GM23338 (cell line): ENCODE data around the gene CHST10. TPM values are rescaled to one million over a fixed set of nuclear protein-coding genes. Genes with fewer than 3 reads are reported as not detected.

Experiments used
- ATAC-seq: fragments of 200-7000 bp; cut with Tn5 transposase; 3 replicates; pipeline ENCODE4 v1.9.1; 2020
- DNase-seq: peaks from one replicate; pipeline ENCODE4 v3.0.0-alpha.2; 2015; ENCODE audit warnings: low spot score
- H2AFZ ChIP-seq: fragments of 200-600 bp; sonication (generic); 2 replicates; pipeline ENCODE4 v1.8.0; 2016; ENCODE audit warnings: antibody characterized with exemption, mild to moderate bottlenecking, moderate library complexity
- H3F3A ChIP-seq: fragments of 200-600 bp; sonication (generic); replicated peaks from 2 replicates; pipeline ENCODE4 v1.8.0; 2017; ENCODE audit warnings: antibody characterized with exemption, mixed run types, low read depth
- H3K27ac ChIP-seq: fragments of 200-600 bp; sonication (generic); 2 replicates; pipeline ENCODE4 v1.6.1; 2016; ENCODE audit warnings: low read depth
- H3K27me3 ChIP-seq: fragments of 200-600 bp; sonication (generic); 2 replicates; pipeline ENCODE4 v1.8.0; 2016; ENCODE audit warnings: mild to moderate bottlenecking, mixed run types, moderate library complexity; ENCODE audit not compliant: insufficient read depth
- H3K36me3 ChIP-seq: fragments of 200-600 bp; sonication (generic); 2 replicates; pipeline ENCODE4 v1.8.0; 2016; ENCODE audit warnings: mild to moderate bottlenecking; ENCODE audit not compliant: insufficient read depth
- H3K4me1 ChIP-seq: fragments of 200-600 bp; sonication (generic); 2 replicates; pipeline ENCODE4 v1.8.0; 2016; ENCODE audit warnings: mild to moderate bottlenecking, moderate library complexity; ENCODE audit not compliant: insufficient read depth
- H3K4me2 ChIP-seq: fragments of 200-600 bp; sonication (generic); 2 replicates; pipeline ENCODE4 v1.7.1; 2017; ENCODE audit warnings: mixed run types
- H3K4me3 ChIP-seq: fragments of 200-600 bp; sonication (generic); 2 replicates; pipeline ENCODE4 v1.6.1; 2016; ENCODE audit warnings: mixed run types
- H3K79me2 ChIP-seq: fragments of 200-600 bp; sonication (generic); replicated peaks from 2 replicates; pipeline ENCODE4 v1.8.0; 2017; ENCODE audit warnings: mild to moderate bottlenecking; ENCODE audit not compliant: insufficient read depth
- H3K9me2 ChIP-seq: fragments of 200-600 bp; sonication (generic); 2 replicates; pipeline ENCODE4 v1.8.0; 2017; ENCODE audit not compliant: insufficient read depth
- H4K20me1 ChIP-seq: fragments of 200-600 bp; sonication (generic); replicated peaks from 2 replicates; pipeline ENCODE4 v1.8.0; 2017; ENCODE audit warnings: mild to moderate bottlenecking; ENCODE audit not compliant: insufficient read depth
- H3K27ac Mint-ChIP-seq: 2 replicates; pipeline ENCODE4 v1.8.0; 2020; ENCODE audit warnings: inconsistent platforms, mild to moderate bottlenecking, moderate library complexity, mixed read lengths
- H3K27me3 Mint-ChIP-seq: 3 replicates; pipeline ENCODE4 v1.8.0; 2022; ENCODE audit warnings: low read depth, mild to moderate bottlenecking, moderate library complexity, mixed read lengths, inconsistent platforms; ENCODE audit not compliant: insufficient read depth, poor library complexity
- H3K36me3 Mint-ChIP-seq: 3 replicates; pipeline ENCODE4 v1.8.0; 2021; ENCODE audit warnings: low read depth, mild to moderate bottlenecking, inconsistent platforms, moderate library complexity, mixed read lengths
- H3K4me1 Mint-ChIP-seq: 3 replicates; pipeline ENCODE4 v1.8.0; 2020; ENCODE audit warnings: mild to moderate bottlenecking, inconsistent platforms, mixed read lengths
- H3K4me3 Mint-ChIP-seq: 3 replicates; pipeline ENCODE4 v1.8.0; 2021; ENCODE audit warnings: moderate library complexity, mild to moderate bottlenecking, inconsistent platforms, mixed read lengths
- H3K9me3 Mint-ChIP-seq: 3 replicates; pipeline ENCODE4 v1.8.0; 2020; ENCODE audit warnings: moderate library complexity, mild to moderate bottlenecking, inconsistent platforms, mixed read lengths
- CREB1 ChIP-seq: fragments of 250-450 bp; sonication (Bioruptor Pico); IDR thresholded peaks from 2 replicates; pipeline ENCODE4 v1.5.0; 2020; ENCODE audit warnings: low read depth, mild to moderate bottlenecking, moderate library complexity
- CTCF ChIP-seq, 2 experiments: fragments of 200-600 bp in 1 of 2; sonication (generic) in 1 of 2; conservative IDR thresholded peaks; 2 replicates each; pipeline versions ENCODE4 v1.5.1 to v1.6.1; 2016 to 2017; ENCODE audit warnings: antibody characterized with exemption in 2 of 2, low read depth in 2 of 2, mild to moderate bottlenecking in 2 of 2, moderate library complexity in 1 of 2
- ETS1 ChIP-seq: IDR thresholded peaks from 2 replicates; pipeline ENCODE4 v1.6.1; 2016; ENCODE audit warnings: antibody characterized with exemption
- EZH2 ChIP-seq: fragments of 200-600 bp; sonication (generic); IDR thresholded peaks from one replicate; pipeline ENCODE4 v1.8.0; 2017; ENCODE audit warnings: antibody characterized with exemption, mild to moderate bottlenecking, low read depth; ENCODE audit not compliant: unreplicated experiment
- EZH2phosphoT487 ChIP-seq: fragments of 200-600 bp; sonication (generic); IDR thresholded peaks from one replicate; pipeline ENCODE4 v1.8.1; 2018; ENCODE audit warnings: antibody characterized with exemption; ENCODE audit not compliant: unreplicated experiment
- JUNB ChIP-seq: IDR thresholded peaks from one replicate; pipeline ENCODE4 v1.6.1; 2016; ENCODE audit warnings: antibody characterized with exemption; ENCODE audit not compliant: unreplicated experiment
- NANOG ChIP-seq: IDR thresholded peaks from 2 replicates; pipeline ENCODE4 v1.6.1; 2016; ENCODE audit warnings: antibody characterized with exemption, borderline replicate concordance
- POLR2AphosphoS5 ChIP-seq: IDR thresholded peaks from 2 replicates; pipeline ENCODE4 v1.6.1; 2016; ENCODE audit warnings: antibody characterized with exemption, low read depth
- REST ChIP-seq: IDR thresholded peaks from one replicate; pipeline ENCODE4 v1.6.1; 2018; ENCODE audit warnings: antibody characterized with exemption; ENCODE audit not compliant: unreplicated experiment
- STAT1 ChIP-seq: IDR thresholded peaks from one replicate; pipeline ENCODE4 v1.6.1; 2016; ENCODE audit warnings: antibody characterized with exemption; ENCODE audit not compliant: unreplicated experiment
- ZNF114 ChIP-seq: fragments of 250-450 bp; sonication (Bioruptor Pico); IDR thresholded peaks from 2 replicates; pipeline ENCODE4 v1.5.0; 2020; ENCODE audit warnings: mild to moderate bottlenecking, moderate library complexity
- ZNF331 ChIP-seq: fragments of 250-450 bp; sonication (Bioruptor Pico); IDR thresholded peaks from 2 replicates; pipeline ENCODE4 v1.5.0; 2020; ENCODE audit warnings: low read depth, mild to moderate bottlenecking, moderate library complexity
- ZNF462 ChIP-seq: fragments of 250-450 bp; sonication (Bioruptor Pico); IDR thresholded peaks from 2 replicates; pipeline ENCODE4 v1.5.0; 2020; ENCODE audit warnings: mild to moderate bottlenecking, moderate library complexity
- polyA plus RNA-seq: library from polyadenylated mRNA; unstranded; fragments of >200 nt; fragmentation: Nextera tagmentation; extraction: Ambion mirVana; gene quantifications from 2 replicates; pipeline ENCODE4 v1.2.1, GENCODE V29; 2016
- total RNA-seq: library from RNA; depleted of rRNA; stranded (reverse); fragments of >200 nt; shearing (Covaris generic); gene quantifications from 2 replicates; pipeline ENCODE4 v1.2.3, GENCODE V29; 2014

CHST10 gene
- total and polyA plus RNA-seq, 2 experiments from 2014 or later: 7.7 to 24.5 TPM

- no peaks in the 10 kb centered on the region for H3K9me3 Mint-ChIP-seq
- no peak overlapping the region for H3K4me2 ChIP-seq
- H3K27me3 ChIP-seq: no peaks in the 10 kb centered on the region
- peaks cover 33% of the 10 kb centered on the region for H3K4me1 Mint-ChIP-seq
- peaks cover 35% of the 10 kb centered on the region for H3K4me1 ChIP-seq
- peaks cover 32% of the 10 kb centered on the region for H3K79me2 ChIP-seq
- no peaks in the 10 kb centered on the region for H3K9me2 ChIP-seq
- ATAC-seq (no peak), DNase-seq (no peak)
- H3K27ac Mint-ChIP-seq: no peak overlapping the region
- peaks cover 8% of the 10 kb centered on the region for H3K27me3 Mint-ChIP-seq
- no peaks in the 10 kb centered on the region; the same call in 1 of the 2 replicates for H4K20me1 ChIP-seq
- H3F3A ChIP-seq: no peaks in the 10 kb centered on the region
- no peak for TF ChIP-seq ZNF331 (CRISPR knock-in tag)
- no peak for TF ChIP-seq CREB1 (CRISPR knock-in tag)
- no peak for TF ChIP-seq STAT1
- no peak for TF ChIP-seq ZNF114 (CRISPR knock-in tag)
- no peak for TF ChIP-seq JUNB
- TF ChIP-seq ETS1: no peak
- TF ChIP-seq EZH2: no peak
- no peak for TF ChIP-seq NANOG
- TF ChIP-seq CTCF (conservative IDR thresholded peaks at IDR 0.05; ENCODE audit: low read depth in 2 of 2): no peak
- TF ChIP-seq EZH2phosphoT487: no peak
- no peak for TF ChIP-seq POLR2AphosphoS5
- no peak for TF ChIP-seq REST
- TF ChIP-seq ZNF462: no peak
- peak overlapping the region; percentile 87; the same call in 2 of the 3 replicates for H3K4me3 Mint-ChIP-seq
- no peaks in the 10 kb centered on the region for H3K36me3 ChIP-seq
- no peak overlapping the region for H3K4me3 ChIP-seq
- peaks cover 8% of the 10 kb centered on the region; the same call in 2 of the 3 replicates for H3K36me3 Mint-ChIP-seq
- H2AFZ ChIP-seq: no peak overlapping the region
- H3K27ac ChIP-seq: no peak overlapping the region
Observed at GRCh38 chr2:100418406-100418962, 1.0 kb upstream of the CHST10 start.
